Measurements from ENCODE around the gene ALOX15B.

The ALOX15B gene

GRCh38 chr17:8091033-8091687 lies 52.3 kb downstream of the ALOX15B start:
- no peak overlapping the region for H3K4me3 Mint-ChIP-seq
- H3K4me1 Mint-ChIP-seq, result no peaks in the 10 kb centered on the region
- no peak overlapping the region for H3K27ac Mint-ChIP-seq
- no peaks in the 10 kb centered on the region for H3K9me3 Mint-ChIP-seq
- no peaks in the 10 kb centered on the region for H3K36me3 Mint-ChIP-seq (ENCODE audit: low read depth)
- H3K27me3 Mint-ChIP-seq (ENCODE audit: low read depth), result peaks cover 80% of the 10 kb centered on the region
- TF ChIP-seq CTCF (IDR thresholded peaks at IDR 0.05; ENCODE audit: unreplicated experiment in 3 of 3), result no peak

GRCh38 chr17:8095361-8095760 lies 56.5 kb downstream of the ALOX15B start:
- Mint-ChIP-seq H3K4me3 (no peak overlapping the region), H3K4me1 (no peaks in the 10 kb centered on the region), H3K9me3 (no peaks in the 10 kb centered on the region), H3K36me3 (ENCODE audit: low read depth) (no peaks in the 10 kb centered on the region), H3K27me3 (ENCODE audit: low read depth) (peaks cover 64% of the 10 kb centered on the region), H3K27ac (no peak overlapping the region)
- no peak for TF ChIP-seq CTCF (IDR thresholded peaks at IDR 0.05; ENCODE audit: unreplicated experiment in 3 of 3)

- Mint-ChIP-seq H3K27me3 (ENCODE audit: low read depth) (peaks cover 54% of the 10 kb centered on the region), H3K4me3 (no peak overlapping the region), H3K27ac (no peak overlapping the region), H3K4me1 (no peaks in the 10 kb centered on the region), H3K36me3 (ENCODE audit: low read depth) (no peaks in the 10 kb centered on the region), H3K9me3 (no peaks in the 10 kb centered on the region)
- TF ChIP-seq CTCF (IDR thresholded peaks at IDR 0.05; ENCODE audit: unreplicated experiment in 3 of 3), result no peak
Observed at GRCh38 chr17:8096541-8096940, 57.7 kb downstream of the ALOX15B start.
